Progenitor cell of endocrine pancreas (in vitro differentiated cells): ENCODE data around the gene SETDB1. TPM values are rescaled to one million over a fixed set of nuclear protein-coding genes. Genes with fewer than 3 reads are reported as not detected.
A peak's percentile ranks its signal among the peaks of the same experiment; 100 is the strongest.

ENCODE experiments used
- DNase-seq: peaks from one replicate; pipeline ENCODE4 v3.0.0; 2021; ENCODE audit warnings: low spot score; ENCODE audit not compliant: unreplicated experiment
- H3K27ac Mint-ChIP-seq: 2 replicates; pipeline ENCODE4 v1.8.0; 2021; ENCODE audit warnings: mild to moderate bottlenecking, moderate library complexity, mixed read lengths
- H3K27me3 Mint-ChIP-seq: 2 replicates; pipeline ENCODE4 v1.8.0; 2021; ENCODE audit warnings: mixed read lengths
- H3K36me3 Mint-ChIP-seq: 2 replicates; pipeline ENCODE4 v1.8.0; 2022; ENCODE audit warnings: mixed read lengths; ENCODE audit not compliant: insufficient read depth
- H3K4me1 Mint-ChIP-seq: 2 replicates; pipeline ENCODE4 v1.8.0; 2021; ENCODE audit warnings: low read depth, mixed read lengths
- H3K4me3 Mint-ChIP-seq: 2 replicates; pipeline ENCODE4 v1.8.0; 2021; ENCODE audit warnings: low read depth, mild to moderate bottlenecking, moderate library complexity, mixed read lengths
- H3K9me3 Mint-ChIP-seq: 2 replicates; pipeline ENCODE4 v1.8.0; 2021; ENCODE audit warnings: low read depth, mixed read lengths
- CTCF ChIP-seq: fragments of 200-600 bp; sonication (generic); IDR thresholded peaks from one replicate; pipeline ENCODE4 v1.5.0; 2021; ENCODE audit warnings: antibody characterized with exemption, mild to moderate bottlenecking; ENCODE audit not compliant: unreplicated experiment
- total RNA-seq: library from RNA; stranded (reverse); gene quantifications from 2 replicates; pipeline ENCODE4 v1.2.1, GENCODE V29; 2021

The SETDB1 gene
- total RNA-seq, 1 donor from 2014 or later: 110 TPM

GRCh38 chr1:150994248-150994647 is 68.1 kb downstream of the SETDB1 start:
- H3K4me1 Mint-ChIP-seq: no peaks in the 10 kb centered on the region
- H3K9me3 Mint-ChIP-seq: no peaks in the 10 kb centered on the region
- no peak for DNase-seq
- H3K4me3 Mint-ChIP-seq: no peak overlapping the region
- no peak for TF ChIP-seq CTCF
- no peaks in the 10 kb centered on the region for H3K27me3 Mint-ChIP-seq
- no peak overlapping the region for H3K27ac Mint-ChIP-seq
- peaks cover 5% of the 10 kb centered on the region for H3K36me3 Mint-ChIP-seq

- H3K27me3 Mint-ChIP-seq: no peaks in the 10 kb centered on the region
- no peaks in the 10 kb centered on the region for H3K4me1 Mint-ChIP-seq
- no peak for DNase-seq
- H3K36me3 Mint-ChIP-seq: peaks cover 6% of the 10 kb centered on the region
- H3K27ac Mint-ChIP-seq: no peak overlapping the region
- H3K9me3 Mint-ChIP-seq: no peaks in the 10 kb centered on the region
- TF ChIP-seq CTCF: no peak
- no peak overlapping the region for H3K4me3 Mint-ChIP-seq
These were observed 69.3 kb downstream of the SETDB1 start for GRCh38 chr1:150995460-150995859.

- peak; percentile 86 for TF ChIP-seq CTCF
- peaks cover 8% of the 10 kb centered on the region for H3K36me3 Mint-ChIP-seq
- no peaks in the 10 kb centered on the region for H3K4me1 Mint-ChIP-seq
- DNase-seq: no peak
- no peak overlapping the region for H3K4me3 Mint-ChIP-seq
- H3K9me3 Mint-ChIP-seq: no peaks in the 10 kb centered on the region
- H3K27ac Mint-ChIP-seq: no peak overlapping the region
- no peaks in the 10 kb centered on the region for H3K27me3 Mint-ChIP-seq
These were observed 69.7 kb downstream of the SETDB1 start for GRCh38 chr1:150995896-150996295.

GRCh38 chr1:150997126-150997872 is 71.1 kb downstream of the SETDB1 start:
- Mint-ChIP-seq H3K4me3 (no peak overlapping the region), H3K27me3 (no peaks in the 10 kb centered on the region), H3K9me3 (no peaks in the 10 kb centered on the region), H3K36me3 (peaks cover 13% of the 10 kb centered on the region), H3K4me1 (no peaks in the 10 kb centered on the region), H3K27ac (peak overlapping the region; percentile 25)
- DNase-seq: no peak
- TF ChIP-seq CTCF: no peak

- DNase-seq: no peak
- Mint-ChIP-seq H3K9me3 (no peaks in the 10 kb centered on the region), H3K4me1 (peaks cover 5% of the 10 kb centered on the region), H3K36me3 (peaks cover 15% of the 10 kb centered on the region), H3K27me3 (no peaks in the 10 kb centered on the region), H3K27ac (no peak overlapping the region), H3K4me3 (no peak overlapping the region)
- TF ChIP-seq CTCF: no peak
These were observed 71.8 kb downstream of the SETDB1 start for GRCh38 chr1:150997949-150998348.
